ENCODE measurements around the gene CASKIN2. TPM values are rescaled to one million over a fixed set of nuclear protein-coding genes. Genes with fewer than 3 reads are reported as not detected.

CASKIN2 gene
- total and polyA plus RNA-seq, 10 of the 15 experiments (the other 5 are each of a cell fraction or from before 2014, with no cell fraction given) = 0.02 to 2.7 (median 0.44) TPM; not detected in 1

- TF ChIP-seq CUX1 (IDR thresholded peaks at IDR 0.05; ENCODE audit: insufficient replicate concordance, low read depth, low read length) (no peak), BCL11A (IDR thresholded peaks at IDR 0.05; ENCODE audit: low read depth, low read length) (no peak), MXI1 (IDR thresholded peaks at IDR 0.05; ENCODE audit: low read depth, low read length) (no peak), ZNF384 (IDR thresholded peaks at IDR 0.05; ENCODE audit: borderline replicate concordance, low read depth, low read length) (no peak), CHD1 (IDR thresholded peaks at IDR 0.05; ENCODE audit: low read depth, low read length) (no peak), RBBP5 (conservative IDR thresholded peaks at IDR 0.05) (no peak), YY1 (IDR thresholded peaks at IDR 0.05; ENCODE audit: low read depth, low read length) (no peak)
These were observed 29.2 kb downstream of the CASKIN2 start (continued) for GRCh38 chr17:75486151-75486550.

GRCh38 chr17:75485688-75486087 lies 29.6 kb downstream of the CASKIN2 start:
- no peak overlapping the region for H3K27ac ChIP-seq (ENCODE audit: control insufficient read depth, insufficient read depth)
- SMC1A ChIA-PET (ENCODE audit: uncharacterized antibody, unreplicated experiment) = no interaction called here
- no peaks in the 10 kb centered on the region for H4K20me1 ChIP-seq (ENCODE audit: control insufficient read depth, insufficient read depth)
- RAD21 ChIA-PET (ENCODE audit: unreplicated experiment) = no interaction called here
- no peak overlapping the region for H2AFZ ChIP-seq (ENCODE audit: control insufficient read depth, low read depth, low read length)
- POLR2A ChIA-PET = no interaction called here
- H3K4me1 ChIP-seq (ENCODE audit: control insufficient read depth, insufficient read depth, low read length) = peaks cover 13% of the 10 kb centered on the region
- intact Hi-C loops (cut with micrococcal nuclease; ENCODE audit: unreplicated experiment) (loop anchor here (2.0 kb wide), 1 partner anchor 59 kb away; no protein-coding TSS in a partner anchor), in situ Hi-C loops (cut with MboI) (no loop called here)
- H3K36me3 ChIP-seq (ENCODE audit: control insufficient read depth in 2 of 2, insufficient read depth in 2 of 2, low read length in 1 of 2) = peaks cover 0 to 2% of the 10 kb centered on the region in 2 experiments; a peak in 2 of 4 replicates
- no peaks in the 10 kb centered on the region for H3K27me3 ChIP-seq (replicated peaks in 1 of 2; ENCODE audit: control insufficient read depth in 2 of 2, insufficient read depth in 2 of 2, low read length in 1 of 2)
- no peak overlapping the region for H3K4me2 ChIP-seq (ENCODE audit: control insufficient read depth, insufficient read depth)
- H3K79me2 ChIP-seq (ENCODE audit: control insufficient read depth, insufficient read depth, low read length) = no peaks in the 10 kb centered on the region
- DNase-seq (ENCODE audit: low read depth, low spot score) = no peak
- H3K9ac ChIP-seq (ENCODE audit: control insufficient read depth, insufficient read depth, low read length) = no peak overlapping the region
- H3K9me3 ChIP-seq (replicated peaks; ENCODE audit: control insufficient read depth, insufficient read depth, low read length) = no peaks in the 10 kb centered on the region
- ATAC-seq = no peak
- CTCF ChIA-PET = no interaction called here
- no peak for FAIRE-seq
- WGBS (ENCODE audit: insufficient coverage, insufficient replicate concordance, low lambda C conversion rate, missing lambda C conversion rate) = 87% methylated on average over 10 of the region's 12 CpGs
- H3K4me3 ChIP-seq = no peak overlapping the region
- no TSS peak for BruUV-seq (replicated peaks)
- TF ChIP-seq MYC (IDR thresholded peaks at IDR 0.05; ENCODE audit: insufficient read depth, insufficient read length, insufficient replicate concordance, low read length, severe bottlenecking) = no peak
- no peak for TF ChIP-seq ZNF217 (IDR thresholded peaks at IDR 0.05)
- no peak for TF ChIP-seq PAX8 (IDR thresholded peaks at IDR 0.05)
- no peak for TF ChIP-seq ZNF592 (IDR thresholded peaks at IDR 0.05)

Data from GM12878 (cell line).